Cardiac septum (tissue), 1 donor: ENCODE measurements around the gene MFAP3L. TPM values are rescaled to one million over a fixed set of nuclear protein-coding genes. Genes with fewer than 3 reads are reported as not detected.

ENCODE experiments used
- DNase-seq: peaks from one replicate; pipeline ENCODE4 v3.0.0-alpha.2; 2020; ENCODE audit warnings: low spot score
- intact Hi-C: fragments of 100-400 bp; cut with DNase I; formaldehyde crosslinking; loops from one replicate; pipeline ENCODE4 v1.14.0; 2022
- total RNA-seq: library from RNA; stranded (reverse); fragmentation: NEBNext Ultra II Directional; extraction: Animal tissue kit (Norgen Biotek cat#: 25700); gene quantifications from one replicate; pipeline ENCODE4 v1.2.1, GENCODE V29; 2021
- donor health status: DM: no; HTN: no; CAD: no.

Gene MFAP3L
- total RNA-seq, 1 donor from 2014 or later: 1.2 TPM

DNA sequence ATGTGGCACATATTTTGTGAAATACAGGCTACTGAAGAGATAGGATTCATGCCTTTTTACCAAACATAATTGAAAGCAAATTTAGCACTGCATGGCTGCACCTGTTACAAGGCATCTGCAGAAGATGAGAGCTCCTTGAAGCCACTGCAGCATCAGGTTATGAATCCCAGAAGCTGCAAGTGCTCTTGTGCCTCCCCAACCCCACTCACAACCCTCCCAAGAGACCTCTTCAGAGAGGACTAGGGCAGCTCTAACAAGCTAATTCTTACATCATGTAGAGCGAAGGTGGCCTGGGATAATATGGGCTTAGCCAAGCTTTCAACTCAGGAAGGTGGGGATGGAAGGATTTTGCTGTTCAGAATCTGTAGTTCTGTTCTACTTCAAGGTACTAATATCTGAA lies 27.2 kb downstream of the MFAP3L start:
- no peak for DNase-seq
- intact Hi-C loops: no loop called here

GRCh38 chr4:169996379-169997240 lies 29.6 kb downstream of the MFAP3L start:
- intact Hi-C loops: no loop called here
- no peak for DNase-seq

DNA sequence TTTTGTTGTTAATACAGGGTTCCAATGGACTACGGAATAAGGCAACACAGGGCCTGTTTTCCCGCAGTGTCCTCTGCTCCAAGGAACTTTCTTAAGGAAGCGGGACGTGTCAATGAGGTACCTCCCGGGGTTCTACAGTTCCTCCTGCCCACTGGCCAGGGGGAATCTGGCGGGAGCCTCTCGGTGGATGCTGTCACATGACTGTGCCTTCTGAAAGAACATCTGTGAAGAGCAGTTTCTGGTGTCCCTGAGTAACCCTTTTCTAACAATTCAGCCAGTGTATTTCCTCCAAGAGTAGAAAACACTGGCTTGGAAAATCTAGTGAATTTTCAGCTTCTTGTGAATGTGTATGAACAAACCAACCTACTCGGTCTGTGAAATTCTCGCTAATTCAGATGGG lies 32.7 kb downstream of the MFAP3L start:
- intact Hi-C loops: no loop called here
- DNase-seq: no peak

- intact Hi-C loops: no loop called here
- DNase-seq: no peak
Observed at GRCh38 chr4:169988252-169988651, 37.9 kb downstream of the MFAP3L start.

GRCh38 chr4:169987327-169988228 lies 38.6 kb downstream of the MFAP3L start:
- intact Hi-C loops: no loop called here
- no peak for DNase-seq

DNA sequence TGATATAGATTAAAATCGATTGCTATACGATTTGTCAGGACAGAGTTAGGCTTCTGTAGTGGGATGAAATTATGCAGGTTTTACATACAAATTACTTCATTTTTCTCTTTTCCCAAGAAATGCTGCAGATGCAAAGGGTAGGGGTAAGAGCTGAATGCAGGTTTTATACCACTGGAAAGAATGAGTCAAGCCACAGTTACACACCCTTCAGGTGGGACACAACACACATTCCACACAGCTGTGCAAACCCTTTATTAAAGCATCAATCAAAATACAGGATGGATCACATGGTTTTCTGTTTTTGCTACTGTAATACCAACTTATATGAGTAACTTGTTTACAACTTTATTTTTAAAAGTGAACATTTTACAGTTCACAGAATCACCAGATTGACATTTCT lies 39.8 kb downstream of the MFAP3L start:
- intact Hi-C loops: no loop called here

DNA sequence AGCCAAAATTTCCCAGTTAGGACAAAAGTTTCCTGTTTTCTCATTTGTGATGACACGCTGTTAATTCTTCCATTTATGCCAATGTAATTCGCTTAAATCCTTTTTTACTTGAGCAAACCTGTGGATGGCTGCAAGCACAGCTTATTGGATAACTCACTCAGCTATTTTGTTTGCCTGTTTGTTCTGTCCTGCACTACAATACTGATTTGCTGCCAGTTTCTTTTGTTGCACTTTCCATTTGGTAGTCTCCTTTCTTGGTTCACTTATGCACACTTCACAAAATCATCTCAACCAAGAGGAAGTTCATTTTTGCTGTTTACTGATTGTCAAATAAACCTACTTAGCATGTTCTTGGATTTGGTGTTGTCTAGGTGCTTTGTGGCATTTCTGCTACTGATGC lies 40.3 kb downstream of the MFAP3L start:
- no peak for DNase-seq
- intact Hi-C loops: no loop called here

More for the DNA sequence above, 39.8 kb downstream of the MFAP3L start:
- DNase-seq: no peak

DNA sequence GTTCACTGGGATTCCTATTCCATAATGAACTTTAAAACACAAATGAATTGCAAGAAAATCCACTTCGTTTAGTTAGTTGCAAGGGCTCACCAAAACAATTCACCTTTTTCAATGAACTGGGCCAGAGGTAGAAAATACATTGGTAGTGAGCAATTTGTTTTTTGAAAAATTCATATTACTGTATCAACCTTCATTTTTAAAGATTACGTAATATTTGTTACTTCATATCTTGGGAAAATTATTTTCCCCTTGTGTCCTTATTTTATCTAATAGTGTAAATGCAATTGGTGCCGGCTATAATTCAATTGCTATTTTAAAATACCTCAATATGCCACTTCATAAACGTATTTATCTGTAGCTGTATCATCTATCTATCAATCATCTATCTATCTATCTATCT lies 41.5 kb downstream of the MFAP3L start:
- DNase-seq: no peak
- intact Hi-C loops: no loop called here

DNA sequence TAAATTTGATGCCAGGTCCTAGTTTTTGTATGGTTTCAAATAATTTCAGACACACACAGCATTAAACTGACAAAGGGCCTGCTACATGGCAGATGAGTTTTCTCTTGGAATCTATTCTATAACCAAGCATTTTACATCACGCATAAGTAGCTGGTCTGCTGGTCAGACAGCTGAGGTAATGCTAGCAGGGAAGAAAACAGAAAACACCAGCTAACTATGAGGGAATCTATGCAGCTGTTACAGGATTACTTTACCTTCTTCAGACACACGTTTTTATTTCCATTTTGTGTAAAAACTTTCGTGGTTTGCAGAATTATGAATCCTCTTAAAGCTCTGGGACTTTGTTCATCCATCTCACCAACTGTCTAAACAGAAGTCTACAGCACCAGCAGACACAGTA lies 42.0 kb downstream of the MFAP3L start:
- intact Hi-C loops: no loop called here
- no peak for DNase-seq

DNA sequence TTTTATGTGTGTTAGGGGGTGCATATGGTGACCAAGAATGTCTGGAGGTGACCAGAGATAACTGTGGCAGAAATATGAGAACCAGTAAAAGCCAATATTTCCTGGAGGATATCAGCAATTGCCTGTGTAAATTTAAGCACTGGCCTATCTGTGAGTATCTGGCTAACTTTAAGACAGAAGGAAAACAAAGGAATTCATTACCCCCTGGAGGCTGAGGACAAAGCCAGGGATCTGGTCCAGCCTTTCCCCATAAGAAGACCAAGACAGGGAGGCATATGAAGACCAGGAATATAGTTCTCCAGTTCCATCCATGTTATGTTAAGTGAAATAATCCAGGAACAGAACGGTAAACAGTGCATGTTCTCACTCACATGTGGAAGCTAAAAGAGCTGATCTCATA lies 49.2 kb downstream of the MFAP3L start:
- DNase-seq: no peak
- intact Hi-C loops: no loop called here

DNA sequence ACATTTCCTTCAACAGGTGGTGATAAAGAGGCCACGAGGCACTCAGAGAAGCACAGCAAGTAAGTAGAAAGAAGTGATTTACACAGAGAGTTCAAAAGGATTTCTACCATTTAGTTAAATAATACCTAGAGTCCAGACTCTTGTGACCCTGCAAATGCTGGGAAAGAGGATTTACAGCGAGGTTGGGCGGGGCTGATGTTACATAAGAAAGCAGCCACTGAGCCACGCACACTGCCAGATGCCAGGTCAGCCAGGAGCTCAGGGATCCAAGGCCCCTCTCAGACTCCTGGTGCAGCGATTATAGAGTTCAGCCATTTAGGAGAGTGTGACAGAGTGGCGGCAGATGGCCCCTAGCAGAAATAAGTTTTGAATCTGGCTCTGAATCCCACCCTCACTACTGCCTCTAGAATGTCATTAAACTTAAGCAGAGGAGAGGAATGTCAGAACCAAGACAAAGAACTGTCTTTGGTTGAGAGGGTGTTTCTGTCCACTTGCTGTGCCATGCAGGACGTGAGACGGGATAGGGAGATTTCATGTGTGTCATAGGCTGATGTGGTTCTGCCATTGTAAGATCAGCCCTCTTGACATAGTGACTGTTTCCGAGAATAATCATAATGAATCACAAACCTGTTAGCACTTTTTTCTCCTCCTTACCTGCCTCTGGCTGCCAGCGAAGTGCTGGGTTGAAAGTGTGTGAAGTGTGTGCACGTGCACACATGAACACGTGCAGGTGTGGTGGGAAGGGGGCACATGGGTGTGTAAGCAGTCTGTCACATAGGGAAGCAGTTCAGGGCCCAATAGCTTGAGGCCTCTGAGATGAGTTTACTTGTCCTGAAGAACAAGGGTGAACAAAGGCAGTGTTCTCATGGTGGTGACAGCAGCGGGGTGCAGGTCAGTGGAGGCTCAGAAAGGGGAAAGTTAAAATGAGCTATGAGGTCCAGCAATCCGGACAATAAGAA lies 50.1 kb downstream of the MFAP3L start:
- intact Hi-C loops: no loop called here
- DNase-seq: no peak

GRCh38 chr4:169975131-169975837 lies 50.9 kb downstream of the MFAP3L start:
- intact Hi-C loops: no loop called here
- DNase-seq: no peak

- no peak for DNase-seq
- intact Hi-C loops: no loop called here
Observed at GRCh38 chr4:169971456-169972015, 54.7 kb downstream of the MFAP3L start.

GRCh38 chr4:169968999-169969398 lies 57.2 kb downstream of the MFAP3L start:
- intact Hi-C loops: no loop called here

GRCh38 chr4:169963998-169964397 lies 62.2 kb downstream of the MFAP3L start:
- DNase-seq: no peak
- intact Hi-C loops: no loop called here

More at GRCh38 chr4:169968999-169969398, 57.2 kb downstream of the MFAP3L start:
- DNase-seq: no peak

DNA sequence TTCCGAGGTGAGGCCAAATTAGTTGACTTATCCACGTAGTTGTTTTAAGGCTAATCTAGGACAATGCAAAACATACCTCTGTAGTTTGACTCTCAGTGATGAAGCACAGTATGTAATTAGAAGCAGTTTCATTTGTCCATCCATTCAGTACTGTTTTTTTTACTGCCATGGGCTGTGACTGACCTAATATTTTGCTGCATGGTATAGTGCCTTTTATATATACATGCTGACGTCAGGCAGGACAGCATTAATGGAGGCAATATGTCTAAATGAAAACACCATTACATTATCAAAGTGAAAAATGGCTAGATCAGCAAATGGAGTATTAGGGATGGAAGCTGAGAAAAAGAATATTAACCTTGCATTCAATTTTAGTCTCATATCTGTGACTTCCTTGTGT lies 66.9 kb downstream of the MFAP3L start:
- intact Hi-C loops: no loop called here
- no peak for DNase-seq

DNA sequence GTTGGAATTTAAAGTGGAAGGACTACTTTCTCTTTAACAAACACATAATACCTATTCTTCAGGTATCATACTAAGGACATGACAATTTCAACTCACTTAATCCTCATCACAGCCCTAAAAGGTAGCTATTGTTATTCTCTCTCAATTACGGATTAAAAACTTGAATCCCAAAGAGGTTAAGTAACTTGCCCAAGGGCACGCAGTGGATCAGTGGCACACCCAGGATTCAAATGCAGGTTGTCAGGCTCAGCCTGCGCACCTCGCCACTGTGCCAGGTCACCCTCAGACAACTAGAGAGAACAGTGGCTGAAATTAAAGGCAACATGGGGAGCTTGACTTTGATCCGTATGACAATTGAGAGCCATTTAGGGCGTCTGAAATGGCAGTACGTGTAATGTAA lies 67.6 kb downstream of the MFAP3L start:
- intact Hi-C loops: no loop called here
- no peak for DNase-seq

DNA sequence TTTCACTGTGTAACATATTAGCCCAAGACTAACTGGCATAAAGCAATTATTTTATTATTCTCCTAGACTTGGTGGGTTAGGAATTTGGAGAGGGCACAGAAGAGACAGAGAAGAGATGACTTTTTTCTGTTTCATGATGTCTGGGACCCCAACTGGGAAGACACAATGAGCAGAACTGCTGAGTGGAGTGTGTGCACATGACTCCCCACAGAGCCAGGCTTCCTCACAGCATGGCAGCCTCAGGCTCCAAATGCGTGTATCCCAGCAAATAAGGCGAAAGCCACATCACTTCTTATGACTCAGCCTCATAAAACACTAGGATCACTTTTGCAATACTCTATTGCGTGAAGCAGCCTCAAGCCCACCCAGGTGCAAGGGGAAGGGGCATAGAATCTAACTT lies 68.4 kb downstream of the MFAP3L start:
- DNase-seq: no peak
- intact Hi-C loops: no loop called here
